ENCODE results near the gene MRPS18A. TPM values are rescaled to one million over a fixed set of nuclear protein-coding genes. Genes with fewer than 3 reads are reported as not detected.
"Not testable (repeated sequence)": the region's sequence is repeated elsewhere in the genome, so short reads cannot be mapped to it uniquely, and the experiment has no call there.

MRPS18A gene
- total RNA-seq, 3 donors from 2014 or later, result 37.7 to 63.2 (median 40.6) TPM

DNA sequence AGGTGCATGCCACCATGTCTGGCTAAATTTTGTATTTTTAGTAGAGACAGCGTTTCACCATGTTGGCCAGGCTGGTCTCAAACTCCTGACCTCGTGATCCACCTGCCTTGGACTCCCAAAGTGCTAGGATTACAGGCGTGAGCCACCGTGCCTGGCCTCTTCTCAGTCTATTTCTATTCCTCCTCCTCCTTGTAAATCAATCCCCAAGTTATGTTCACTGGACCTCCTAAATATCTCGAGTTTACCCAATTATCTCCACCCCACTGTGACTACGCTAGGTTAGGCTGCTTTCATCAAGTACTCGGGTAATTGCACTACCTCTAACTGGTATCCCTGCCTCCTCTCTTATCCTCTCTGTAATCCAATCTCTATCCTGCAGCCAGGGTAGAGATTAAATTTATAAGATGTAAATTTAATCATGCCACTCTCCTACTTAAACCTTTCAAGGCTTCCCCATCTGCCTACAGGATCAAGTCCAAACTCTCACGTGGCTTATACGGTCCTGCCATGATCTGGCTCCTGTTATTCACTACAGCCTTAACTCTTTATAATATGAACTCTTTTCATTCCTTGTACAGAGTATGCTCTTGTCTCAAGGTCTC is 52.8 kb downstream of the MRPS18A start:
- Histone ChIP-seq H3K36me3 (no peaks in the 10 kb centered on the region), H3K9me3 (no peaks in the 10 kb centered on the region), H3K4me1 (no peaks in the 10 kb centered on the region), H3K27me3 (no peaks in the 10 kb centered on the region), H3K4me3 (peak overlapping the region in 1 of 3 donors; percentile 84), H3K27ac (peak overlapping the region; percentile 88 to 91)
- TF ChIP-seq POLR2A (IDR thresholded peaks at IDR 0.05), result no peak
- TF ChIP-seq POLR2AphosphoS5 (IDR thresholded peaks at IDR 0.05), result no peak
- TF ChIP-seq CTCF (IDR thresholded peaks at IDR 0.05), result no peak
- intact Hi-C loops (cut with DNase I; ENCODE audit: low total_unique reads), result no loop called here
- DNase-seq (ENCODE audit: low spot score in 2 of 2), result no peak

DNA sequence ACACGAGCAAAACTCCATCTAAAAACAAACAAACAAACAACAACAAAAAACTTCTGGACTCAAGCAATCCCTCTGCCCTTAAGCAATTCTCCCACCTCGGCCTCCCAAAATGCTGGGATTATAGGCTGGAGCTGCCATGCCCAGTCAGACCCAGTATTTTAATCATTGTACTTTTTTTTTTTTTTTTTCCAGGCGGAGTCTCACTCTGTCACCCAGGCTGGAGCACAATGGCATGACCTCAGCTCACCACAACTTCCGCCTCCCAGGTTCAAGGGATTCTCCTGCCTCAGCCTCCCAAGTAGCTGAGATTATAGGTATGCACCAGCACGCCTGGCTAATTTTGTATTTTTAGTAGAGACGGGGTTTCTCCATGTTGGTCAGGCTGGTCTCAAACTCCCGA is 54.6 kb downstream of the MRPS18A start:
- H3K4me3 ChIP-seq; H3K4me1 ChIP-seq; intact Hi-C loops (cut with DNase I; ENCODE audit: low total_unique reads); H3K27me3 ChIP-seq; DNase-seq (ENCODE audit: low spot score in 2 of 2); H3K27ac ChIP-seq; H3K9me3 ChIP-seq; H3K36me3 ChIP-seq: not testable (repeated sequence)

GRCh38 chr6:43630980-43631619 is 56.5 kb downstream of the MRPS18A start:
- TF ChIP-seq CTCF (IDR thresholded peaks at IDR 0.05) (no peak), POLR2A (IDR thresholded peaks at IDR 0.05) (no peak), POLR2AphosphoS5 (IDR thresholded peaks at IDR 0.05) (no peak)
- peak overlapping the region in 1 of 2 donors; percentile 36 for H3K27ac ChIP-seq
- peaks cover 4% of the 10 kb centered on the region in 2 donors for H3K4me1 ChIP-seq
- no peak for DNase-seq (ENCODE audit: low spot score in 2 of 2)
- no peak overlapping the region for H3K4me3 ChIP-seq
- H3K36me3 ChIP-seq, result no peaks in the 10 kb centered on the region
- intact Hi-C loops (cut with DNase I; ENCODE audit: low total_unique reads), result no loop called here
- H3K27me3 ChIP-seq, result no peaks in the 10 kb centered on the region
- no peaks in the 10 kb centered on the region for H3K9me3 ChIP-seq

DNA sequence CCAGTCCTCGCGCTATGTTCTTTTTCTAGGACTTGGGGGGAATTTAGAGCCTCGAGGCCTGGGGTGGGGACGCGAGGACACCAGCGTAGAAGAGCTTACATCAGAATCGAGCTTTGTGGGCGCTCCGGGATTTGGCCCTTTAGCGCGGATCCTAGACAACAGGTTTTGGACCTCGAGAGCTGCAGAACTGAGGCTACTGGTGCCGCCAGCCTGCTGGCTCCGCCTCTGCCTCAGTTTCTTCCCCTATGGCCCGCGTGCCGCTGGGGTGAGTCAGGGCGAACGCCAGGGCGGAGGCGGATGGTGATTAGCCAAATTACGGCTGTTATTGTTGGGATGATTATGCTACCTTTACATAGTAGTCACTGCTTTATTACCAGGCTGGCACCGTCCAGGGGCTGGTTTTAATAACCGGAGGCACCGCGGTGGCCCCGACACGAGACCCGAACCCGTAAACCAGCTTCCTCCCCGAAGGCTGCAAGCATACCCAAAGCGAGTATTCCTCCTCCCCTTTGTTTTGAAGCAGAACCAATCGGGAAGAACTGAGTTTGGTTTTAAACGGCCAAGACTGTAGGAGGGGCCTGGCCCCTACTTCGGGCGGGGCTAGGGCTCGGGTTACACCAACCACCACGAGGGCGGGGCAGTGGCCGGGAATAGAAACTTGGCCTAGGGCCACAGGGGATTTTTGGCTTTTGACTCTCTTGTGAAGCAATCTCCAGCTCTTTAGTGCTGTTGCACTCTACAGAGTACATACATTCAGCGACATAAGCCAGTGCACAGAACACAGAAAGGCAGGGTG is 57.9 kb downstream of the MRPS18A start:
- intact Hi-C loops (cut with DNase I; ENCODE audit: low total_unique reads), result loop anchor here (2.0 kb wide), 1 partner anchor 59 kb away; no protein-coding TSS in a partner anchor
- H3K4me1 ChIP-seq, result peaks cover 4% of the 10 kb centered on the region in 2 donors

GRCh38 chr6:43629104-43629504 is 58.5 kb downstream of the MRPS18A start, which contains the start of gene GTPBP2:
Gene GTPBP2 (minus strand): TSS chr6:43629264. CDS start chr6:43629162, 102 bp downstream.
- DNase-seq (ENCODE audit: low spot score in 2 of 2), result peak; percentile 99 to 100
- Histone ChIP-seq H3K27me3 (no peaks in the 10 kb centered on the region), H3K9me3 (no peaks in the 10 kb centered on the region), H3K4me1 (peaks cover 4% of the 10 kb centered on the region in 2 donors), H3K27ac (peak within 1 kb of the TSS; percentile 98), H3K36me3 (no peaks in the 10 kb centered on the region), H3K4me3 (peak within 1 kb of the TSS; percentile 90 to 99 (median 95))
- intact Hi-C loops (cut with DNase I; ENCODE audit: low total_unique reads), result loop anchor here (2.0 kb wide), 1 partner anchor 58 kb away; no protein-coding TSS in a partner anchor
- TF ChIP-seq POLR2A (IDR thresholded peaks at IDR 0.05) (no peak), POLR2AphosphoS5 (IDR thresholded peaks at IDR 0.05) (peak; percentile 7 to 69 (median 67)), CTCF (IDR thresholded peaks at IDR 0.05) (no peak)

More for the DNA sequence above, 57.9 kb downstream of the MRPS18A start:
- H3K4me3 ChIP-seq, result peak overlapping the region; percentile 90 to 99 (median 95)
- peak; percentile 95 to 97 for DNase-seq (ENCODE audit: low spot score in 2 of 2)
- no peaks in the 10 kb centered on the region for H3K36me3 ChIP-seq
- no peaks in the 10 kb centered on the region for H3K9me3 ChIP-seq
- H3K27me3 ChIP-seq, result no peaks in the 10 kb centered on the region
- TF ChIP-seq POLR2AphosphoS5 (IDR thresholded peaks at IDR 0.05) (peak in 2 of 3 donors; percentile 32 to 60), POLR2A (IDR thresholded peaks at IDR 0.05) (no peak)
- H3K27ac ChIP-seq, result peak overlapping the region; percentile 98
